Adrenal gland (tissue), 12 donors: ENCODE data around the gene BCAR3. TPM values are rescaled to one million over a fixed set of nuclear protein-coding genes. Genes with fewer than 3 reads are reported as not detected.

Source experiments
- DNase-seq, 7 donors: peaks; one replicate each; pipeline ENCODE4 v3.0.0-alpha.2; 2019 to 2020
- H3K27ac ChIP-seq, 5 donors: fragments of 200-600 bp; sonication (generic) in 4 of 5; 1 replicate in 3 of 5; 2 replicates in 2 of 5; pipeline versions ENCODE4 v1.5.1 to v1.8.0; 2016 to 2020; ENCODE audit warnings: mild to moderate bottlenecking in 1 of 5
- H3K27me3 ChIP-seq: fragments of 200-600 bp; 2 replicates; pipeline ENCODE4 v1.8.0; 2021
- H3K36me3 ChIP-seq, 2 donors: fragments of 200-600 bp; replicated peaks in 1 of 2; 1 replicate in 1 of 2; 2 replicates in 1 of 2; pipeline versions ENCODE4 v1.5.1 to v1.8.0; 2018 to 2022
- H3K4me1 ChIP-seq, 2 donors: fragments of 200-600 bp; replicated peaks in 1 of 2; 1 replicate in 1 of 2; 2 replicates in 1 of 2; pipeline versions ENCODE4 v1.5.1 to v1.8.0; 2018 to 2021
- H3K4me3 ChIP-seq, 4 donors: fragments of 200-600 bp; sonication (generic) in 3 of 4; one replicate each; pipeline ENCODE4 v1.5.1; 2016 to 2018
- H3K9me3 ChIP-seq, 3 donors: fragments of 200-600 bp; sonication (generic) in 1 of 3; replicated peaks in 1 of 3; 1 replicate in 2 of 3; 2 replicates in 1 of 3; pipeline versions ENCODE4 v1.5.1 to v1.8.0; 2016 to 2021
- POLR2A ChIP-seq, 2 donors: fragments of 450-650 bp; IDR thresholded peaks; one replicate each; pipeline ENCODE4 v1.6.1; 2017; ENCODE audit warnings: antibody characterized with exemption in 2 of 2, mild to moderate bottlenecking in 2 of 2, moderate library complexity in 1 of 2
- WGBS, 4 donors: extraction: QIAGEN DNeasy Blood & Tissue Kit in 2 of 4; methylation state at CpG; one replicate each; pipeline versions ENCODE4 v1.1.5 to v1.1.7; 2013 to 2017; 5-methylcytosine and 5-hydroxymethylcytosine counted together
- intact Hi-C, 2 donors: fragments of 100-400 bp; cut with DNase I; formaldehyde crosslinking; loops; one replicate each; pipeline versions ENCODE4 v1.14.1 to v1.15.0; 2022 to 2023
- polyA plus RNA-seq, 3 donors: library from polyadenylated mRNA; stranded (reverse); fragments of 200-250 nt in 2 of 3; fragments of 350-450 nt in 1 of 3; fragmentation: Illumina TruSeq in 1 of 3; extraction: RNeasy Lipid Tissue Mini Kit (QIAGEN cat#74804) in 1 of 3; gene quantifications; one replicate each; pipeline ENCODE4 v1.2.3, GENCODE V29; 2013 to 2014
- total RNA-seq, 9 donors: library from RNA; depleted of rRNA in 4 of 9; stranded (reverse); fragments of >200 nt in 4 of 9; fragments of 120-200 nt in 1 of 9; fragmentation: NEBNext Ultra II Directional in 1 of 9; extraction: Animal tissue kit (Norgen Biotek cat#: 25700) in 1 of 9; gene quantifications; one replicate each; pipeline versions ENCODE4 v1.1.0 to v1.2.4, GENCODE V29; 2013 to 2023
- TF ChIP-seq, protein P1 (sequence below), 6 experiments: fragments of 450-650 bp in 4 of 6; fragments of 200-600 bp in 2 of 6; sonication (generic) in 1 of 6; IDR thresholded peaks; 1 replicate in 5 of 6; 2 replicates in 1 of 6; pipeline versions ENCODE4 v1.5.1 to v1.8.0; 2016 to 2021; ENCODE audit warnings: antibody characterized with exemption in 6 of 6, mild to moderate bottlenecking in 2 of 6, moderate library complexity in 1 of 6
- donor health status: healthy with polysubstance abuse.
- donor health status: Bipolar disorder and iron deficiency.
- donor health status: DM: yes; HTN: yes; CAD: no.
- donor health status: DM: no; HTN: no; CAD: no.
- donor health status: DM: no; HTN: no; CAD: no.
- donor health status: DM: yes; HTN: yes; CAD: no.

BCAR3 gene
- total and polyA plus RNA-seq, 12 donors, result 6.5 to 31.6 (median 23.9) TPM

DNA sequence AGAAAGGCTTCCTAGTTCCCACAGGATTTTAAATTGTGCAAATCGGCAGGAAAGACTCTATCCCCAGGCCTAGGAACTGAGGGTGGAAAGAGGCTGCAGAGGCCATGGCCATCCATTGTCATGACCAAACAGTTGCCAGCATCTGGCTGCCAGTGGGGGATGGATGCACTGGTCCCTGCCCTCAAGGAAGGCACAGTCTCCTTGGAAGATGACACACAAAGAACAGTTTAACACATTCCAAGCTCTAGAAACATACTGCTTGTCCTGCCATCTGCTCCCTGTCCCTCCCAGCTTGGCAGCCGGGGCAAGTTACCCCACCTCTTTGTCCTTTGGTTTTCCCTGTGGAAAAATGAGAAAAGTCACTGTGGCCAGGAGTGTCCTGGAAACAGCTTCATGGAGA, 83.2 kb downstream of the BCAR3 start:
- H3K27ac ChIP-seq, result no peak overlapping the region

DNA sequence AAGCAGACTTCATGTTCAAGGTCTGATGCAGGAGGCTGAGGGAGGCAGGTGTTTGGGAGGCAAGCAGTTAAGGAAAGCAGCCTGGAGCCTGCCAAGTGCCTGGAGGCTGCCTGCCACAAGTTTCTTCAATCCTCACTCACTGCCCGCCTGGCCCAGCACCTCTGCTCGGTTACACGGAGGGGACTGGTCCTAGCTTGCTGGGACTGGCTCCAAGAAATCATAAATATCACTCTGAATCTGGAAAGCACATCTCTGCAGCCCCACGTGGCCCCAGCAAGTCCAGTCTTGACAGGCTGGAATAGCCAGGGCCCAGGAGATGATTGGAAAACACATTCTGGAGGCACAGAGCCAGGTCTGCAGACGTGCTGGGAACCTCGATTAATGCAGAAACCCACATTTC, 83.9 kb downstream of the BCAR3 start:
- Histone ChIP-seq H3K4me1 (peaks cover 14 to 45% of the 10 kb centered on the region in 2 donors), H3K27ac (no peak overlapping the region), H3K9me3 (no peaks in the 10 kb centered on the region), H3K4me3 (no peak overlapping the region), H3K36me3 (no peaks in the 10 kb centered on the region), H3K27me3 (no peaks in the 10 kb centered on the region)
- TF ChIP-seq, protein P1, sequence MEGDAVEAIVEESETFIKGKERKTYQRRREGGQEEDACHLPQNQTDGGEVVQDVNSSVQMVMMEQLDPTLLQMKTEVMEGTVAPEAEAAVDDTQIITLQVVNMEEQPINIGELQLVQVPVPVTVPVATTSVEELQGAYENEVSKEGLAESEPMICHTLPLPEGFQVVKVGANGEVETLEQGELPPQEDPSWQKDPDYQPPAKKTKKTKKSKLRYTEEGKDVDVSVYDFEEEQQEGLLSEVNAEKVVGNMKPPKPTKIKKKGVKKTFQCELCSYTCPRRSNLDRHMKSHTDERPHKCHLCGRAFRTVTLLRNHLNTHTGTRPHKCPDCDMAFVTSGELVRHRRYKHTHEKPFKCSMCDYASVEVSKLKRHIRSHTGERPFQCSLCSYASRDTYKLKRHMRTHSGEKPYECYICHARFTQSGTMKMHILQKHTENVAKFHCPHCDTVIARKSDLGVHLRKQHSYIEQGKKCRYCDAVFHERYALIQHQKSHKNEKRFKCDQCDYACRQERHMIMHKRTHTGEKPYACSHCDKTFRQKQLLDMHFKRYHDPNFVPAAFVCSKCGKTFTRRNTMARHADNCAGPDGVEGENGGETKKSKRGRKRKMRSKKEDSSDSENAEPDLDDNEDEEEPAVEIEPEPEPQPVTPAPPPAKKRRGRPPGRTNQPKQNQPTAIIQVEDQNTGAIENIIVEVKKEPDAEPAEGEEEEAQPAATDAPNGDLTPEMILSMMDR (IDR thresholded peaks at IDR 0.05), result no peak
- TF ChIP-seq POLR2A (IDR thresholded peaks at IDR 0.05), result no peak
- WGBS, 4 donors, result 43 to 69% (median 60%) methylated on average over 5 to 6 of the region's 6 CpGs
- intact Hi-C loops, result no loop called here
- DNase-seq, result no peak

More for the DNA sequence above, 83.2 kb downstream of the BCAR3 start:
- no peaks in the 10 kb centered on the region for H3K36me3 ChIP-seq
- no peak overlapping the region for H3K4me3 ChIP-seq
- H3K4me1 ChIP-seq, result peaks cover 10 to 38% of the 10 kb centered on the region in 2 donors
- intact Hi-C loops, result no loop called here
- 84 to 95% (median 90%) methylated on average over 2 of the region's 2 CpGs for WGBS, 4 donors
- no peaks in the 10 kb centered on the region for H3K9me3 ChIP-seq
- TF ChIP-seq, protein P1 (IDR thresholded peaks at IDR 0.05), result no peak
- no peak for TF ChIP-seq POLR2A (IDR thresholded peaks at IDR 0.05)
- no peak for DNase-seq
- no peaks in the 10 kb centered on the region for H3K27me3 ChIP-seq

- intact Hi-C loops, result no loop called here
- Histone ChIP-seq H3K9me3 (no peaks in the 10 kb centered on the region), H3K4me1 (peaks cover 15 to 57% of the 10 kb centered on the region in 2 donors), H3K36me3 (no peaks in the 10 kb centered on the region), H3K27me3 (no peaks in the 10 kb centered on the region), H3K27ac (no peak overlapping the region), H3K4me3 (no peak overlapping the region)
- TF ChIP-seq, protein P1 (IDR thresholded peaks at IDR 0.05), result no peak
- TF ChIP-seq POLR2A (IDR thresholded peaks at IDR 0.05), result no peak
- DNase-seq, result no peak
- WGBS, 4 donors, result 71 to 82% (median 78%) methylated on average over 4 of the region's 4 CpGs
Observed at GRCh38 chr1:93596329-93597089, 85.1 kb downstream of the BCAR3 start.

DNA sequence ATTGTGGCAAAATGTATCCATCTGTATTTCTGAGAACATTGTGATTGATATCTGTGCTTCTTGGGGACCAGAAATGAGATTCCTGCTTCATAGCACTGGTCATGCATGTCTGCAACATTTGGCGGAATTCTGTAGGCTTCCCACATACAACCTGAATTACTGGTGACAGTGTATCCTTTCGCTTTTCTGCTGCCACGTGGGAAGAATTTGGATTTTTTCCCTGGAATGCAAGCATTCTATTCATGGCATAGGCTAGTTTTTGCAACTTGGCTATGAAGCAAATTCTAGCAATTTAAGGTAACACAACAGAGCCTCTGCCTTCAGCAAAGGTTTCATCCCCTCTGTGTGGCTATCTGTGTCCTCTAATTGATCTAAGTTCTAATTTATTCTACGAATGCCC, 85.9 kb downstream of the BCAR3 start:
- no peaks in the 10 kb centered on the region for H3K36me3 ChIP-seq
- intact Hi-C loops, result no loop called here
- TF ChIP-seq POLR2A (IDR thresholded peaks at IDR 0.05), result no peak
- H3K9me3 ChIP-seq, result no peaks in the 10 kb centered on the region
- no peak for DNase-seq
- H3K27ac ChIP-seq, result no peak overlapping the region
- peaks cover 13 to 55% of the 10 kb centered on the region in 2 donors for H3K4me1 ChIP-seq
- 88 to 94% (median 90%) methylated on average over 4 of the region's 4 CpGs for whole genome bisulfite sequencing, 4 donors
- no peaks in the 10 kb centered on the region for H3K27me3 ChIP-seq
- H3K4me3 ChIP-seq, result no peak overlapping the region

GRCh38 chr1:93595266-93595665, 86.4 kb downstream of the BCAR3 start:
- intact Hi-C loops, result no loop called here
- WGBS, 4 donors, result 79 to 85% (median 82%) methylated on average over 2 of the region's 2 CpGs
- H3K4me3 ChIP-seq, result no peak overlapping the region
- no peak for DNase-seq
- peaks cover 10 to 50% of the 10 kb centered on the region in 2 donors for H3K4me1 ChIP-seq
- TF ChIP-seq, protein P1 (IDR thresholded peaks at IDR 0.05), result no peak
- TF ChIP-seq POLR2A (IDR thresholded peaks at IDR 0.05), result no peak
- peaks cover 0 to under 1% of the 10 kb centered on the region in 2 donors for H3K36me3 ChIP-seq
- H3K9me3 ChIP-seq, result no peaks in the 10 kb centered on the region
- H3K27ac ChIP-seq, result no peak overlapping the region
- no peaks in the 10 kb centered on the region for H3K27me3 ChIP-seq
